Heart left ventricle (tissue), 16 donors: ENCODE results near the gene LRMDA. TPM values are rescaled to one million over a fixed set of nuclear protein-coding genes. Genes with fewer than 3 reads are reported as not detected.

ENCODE experiments used
- ATAC-seq, 4 donors: fragments of 200-7000 bp; cut with Tn5 transposase; one replicate each; pipeline ENCODE4 v1.9.1; 2020 to 2022; ENCODE audit warnings: moderate library complexity in 4 of 4, mild to moderate bottlenecking in 3 of 4, moderate number of reproducible peaks in 1 of 4
- DNase-seq, 5 donors: peaks; one replicate each; pipeline ENCODE4 v3.0.0-alpha.2; 2020
- H3K27ac ChIP-seq, 12 donors: fragments of 200-600 bp; sonication (generic) in 4 of 12; one replicate each; pipeline versions ENCODE4 v1.5.0 to v1.8.0; 2016 to 2022; ENCODE audit warnings: mild to moderate bottlenecking in 2 of 12
- H3K27me3 ChIP-seq, 9 donors: fragments of 200-600 bp; sonication (generic) in 2 of 9; one replicate each; pipeline versions ENCODE4 v1.5.1 to v1.8.0; 2016 to 2022; ENCODE audit warnings: mild to moderate bottlenecking in 3 of 9
- H3K36me3 ChIP-seq, 9 donors: fragments of 200-600 bp; sonication (generic) in 2 of 9; one replicate each; pipeline versions ENCODE4 v1.5.0 to v1.8.0; 2018 to 2022; ENCODE audit warnings: mild to moderate bottlenecking in 2 of 9
- H3K4me1 ChIP-seq, 12 donors: fragments of 200-600 bp; sonication (generic) in 4 of 12; one replicate each; pipeline versions ENCODE4 v1.5.0 to v1.8.0; 2016 to 2022; ENCODE audit warnings: mild to moderate bottlenecking in 3 of 12
- H3K4me3 ChIP-seq, 12 donors: fragments of 200-600 bp; sonication (generic) in 4 of 12; one replicate each; pipeline versions ENCODE4 v1.5.0 to v1.8.0; 2017 to 2022; ENCODE audit warnings: mild to moderate bottlenecking in 9 of 12, moderate library complexity in 4 of 12
- H3K9me3 ChIP-seq, 12 donors: fragments of 200-600 bp; sonication (generic) in 4 of 12; one replicate each; pipeline versions ENCODE4 v1.5.0 to v1.8.0; 2016 to 2022; ENCODE audit warnings: mild to moderate bottlenecking in 1 of 12
- CTCF ChIP-seq, 12 donors: fragments of 200-600 bp; sonication (generic) in 4 of 12; IDR thresholded peaks; one replicate each; pipeline versions ENCODE4 v1.5.0 to v1.8.0; 2018 to 2022; ENCODE audit warnings: antibody characterized with exemption in 12 of 12, mild to moderate bottlenecking in 5 of 12
- POLR2A ChIP-seq, 2 donors: fragments of 450-650 bp; IDR thresholded peaks; one replicate each; pipeline ENCODE4 v1.6.1; 2017; ENCODE audit warnings: antibody characterized with exemption in 2 of 2, mild to moderate bottlenecking in 2 of 2, moderate library complexity in 2 of 2
- WGBS, 4 donors: extraction: QIAGEN DNeasy Blood & Tissue Kit in 2 of 4; methylation state at CpG; one replicate each; pipeline versions ENCODE4 v1.1.5 to v1.1.7; 2013 to 2018; 5-methylcytosine and 5-hydroxymethylcytosine counted together
- intact Hi-C, 10 donors: fragments of 100-400 bp; cut with DNase I; formaldehyde crosslinking; loops; one replicate each; pipeline versions ENCODE4 v1.11.1 to v1.14.2; 2022
- polyA plus RNA-seq, 2 donors: library from polyadenylated mRNA; stranded (reverse); fragments of 200-250 nt; gene quantifications; one replicate each; pipeline ENCODE4 v1.2.3, GENCODE V29; 2013
- total RNA-seq, 9 donors: library from RNA; depleted of rRNA in 2 of 9; stranded (reverse); fragments of >200 nt in 2 of 9; fragmentation: NEBNext Ultra II Directional in 3 of 9; extraction: Animal tissue kit (Norgen Biotek cat#: 25700) in 3 of 9; gene quantifications; one replicate each; pipeline versions ENCODE4 v1.1.0 to v1.2.4, GENCODE V29; 2016 to 2023
- donor health status: ischemic (EF 13 %, LVEDD 7.1; RV severe dilation, severe dysfunction).
- donor health status: healthy with polysubstance abuse.
- donor health status: DM: no; HTN: yes; CAD: no.
- donor health status: DM: no; HTN: no; CAD: no.
- donor health status: ischemic (EF 25% LVEDD 6.9; RV normal size, moderate dysfunction).
- donor health status: ischemic (EF 25% LVEDD 5.7; RV mildly dilated, moderate dysfunction).
- donor health status: healthy.
- donor health status: DM: yes; HTN: yes; CAD: no.
- donor health status: ischemic (EF 35%, LVEDD 5.7; RV mildly dilated, moderate dysfunction).
- donor health status: nonischemic (EF 11% LVEDD 7.7; RV severe dilation, severe dysfunction).
- donor health status: DM: yes; HTN: yes; CAD: no.
- donor health status: PGD.
- donor health status: ischemic (EF 29% LVEDD 5.4; RV normal size, mild dysfunction).
- donor health status: nonischemic (EF 23%, LVEDD 6.1; RV moderate dilation, normal function).

Gene LRMDA
- total and polyA plus RNA-seq, 11 donors = 2.4 to 34.4 (median 14.9) TPM

- no peaks in the 10 kb centered on the region for H3K9me3 ChIP-seq
- H3K4me3 ChIP-seq = no peak overlapping the region
- H3K36me3 ChIP-seq = no peaks in the 10 kb centered on the region
- no peak for ATAC-seq
- DNase-seq = no peak
- intact Hi-C loops = no loop called here
- TF ChIP-seq POLR2A (IDR thresholded peaks at IDR 0.05) (no peak), CTCF (IDR thresholded peaks at IDR 0.05) (no peak)
- H3K27me3 ChIP-seq = no peaks in the 10 kb centered on the region
- H3K27ac ChIP-seq = no peak overlapping the region
- H3K4me1 ChIP-seq = no peaks in the 10 kb centered on the region
Observed at GRCh38 chr10:75861582-75861981, 430.2 kb downstream of the LRMDA start.

GRCh38 chr10:75862935-75863334, 431.5 kb downstream of the LRMDA start:
- H3K4me3 ChIP-seq = no peak overlapping the region
- intact Hi-C loops = no loop called here
- no peak for DNase-seq
- WGBS, 4 donors = 95 to 99% (median 97%) methylated on average over 4 of the region's 4 CpGs
- no peaks in the 10 kb centered on the region for H3K9me3 ChIP-seq
- H3K4me1 ChIP-seq = no peaks in the 10 kb centered on the region
- no peaks in the 10 kb centered on the region for H3K27me3 ChIP-seq
- H3K27ac ChIP-seq = no peak overlapping the region
- no peaks in the 10 kb centered on the region for H3K36me3 ChIP-seq
- no peak for TF ChIP-seq POLR2A (IDR thresholded peaks at IDR 0.05)
- TF ChIP-seq CTCF (IDR thresholded peaks at IDR 0.05) = no peak
- no peak for ATAC-seq

- no peak for ATAC-seq
Observed at GRCh38 chr10:75864717-75865116, 433.3 kb downstream of the LRMDA start.

GRCh38 chr10:75865413-75866299, 434.2 kb downstream of the LRMDA start:
- ATAC-seq (no peak), DNase-seq (no peak)
- intact Hi-C loops = no loop called here
- H3K4me3 ChIP-seq = no peak overlapping the region
- H3K9me3 ChIP-seq = no peaks in the 10 kb centered on the region
- no peaks in the 10 kb centered on the region for H3K4me1 ChIP-seq
- H3K36me3 ChIP-seq = no peaks in the 10 kb centered on the region
- 65 to 91% (median 76%) methylated on average over 4 of the region's 4 CpGs for WGBS, 4 donors
- no peak overlapping the region for H3K27ac ChIP-seq
- TF ChIP-seq POLR2A (IDR thresholded peaks at IDR 0.05) (no peak), CTCF (IDR thresholded peaks at IDR 0.05) (no peak)
- H3K27me3 ChIP-seq = no peaks in the 10 kb centered on the region

More at GRCh38 chr10:75864717-75865116, 433.3 kb downstream of the LRMDA start:
- no peaks in the 10 kb centered on the region for H3K36me3 ChIP-seq
- H3K27ac ChIP-seq = no peak overlapping the region
- no peak overlapping the region for H3K4me3 ChIP-seq
- H3K4me1 ChIP-seq = no peaks in the 10 kb centered on the region
- H3K9me3 ChIP-seq = no peaks in the 10 kb centered on the region
- intact Hi-C loops = no loop called here
- DNase-seq = no peak
- TF ChIP-seq CTCF (IDR thresholded peaks at IDR 0.05) (no peak), POLR2A (IDR thresholded peaks at IDR 0.05) (no peak)
- no peaks in the 10 kb centered on the region for H3K27me3 ChIP-seq
